Adipocyte (in vitro differentiated cells): ENCODE data around the gene NDST4.

Experiments
- DNase-seq: peaks from one replicate; pipeline ENCODE4 v3.0.0-alpha.2; 2015; ENCODE audit warnings: low read depth
- H3K27me3 ChIP-seq: replicated peaks from 2 replicates; pipeline ENCODE4 v1.7.0; 2013; ENCODE audit warnings: mild to moderate bottlenecking, low read length, moderate library complexity; ENCODE audit not compliant: control insufficient read depth, insufficient read depth
- H3K36me3 ChIP-seq: 2 replicates; pipeline ENCODE4 v1.7.0; 2013; ENCODE audit warnings: low read length, mild to moderate bottlenecking, moderate library complexity; ENCODE audit not compliant: control insufficient read depth, insufficient read depth, severe bottlenecking
- H3K4me1 ChIP-seq: 2 replicates; pipeline ENCODE4 v1.7.0; 2013; ENCODE audit warnings: mild to moderate bottlenecking, low read length, moderate library complexity; ENCODE audit not compliant: control insufficient read depth, insufficient read depth
- H3K4me3 ChIP-seq: 2 replicates; pipeline ENCODE4 v1.7.0; 2013; ENCODE audit warnings: mild to moderate bottlenecking, low read length, moderate library complexity
- H3K9ac ChIP-seq: 2 replicates; pipeline ENCODE4 v1.7.0; 2013; ENCODE audit warnings: mild to moderate bottlenecking, low read length, moderate library complexity
- H3K9me3 ChIP-seq: 2 replicates; pipeline ENCODE4 v1.7.0; 2013; ENCODE audit warnings: mild to moderate bottlenecking, low read length, moderate library complexity; ENCODE audit not compliant: control insufficient read depth

The NDST4 gene

GRCh38 chr4:114964026-114964425, 149.4 kb downstream of the NDST4 start:
- H3K9me3 ChIP-seq, result peaks cover 3% of the 10 kb centered on the region
- no peaks in the 10 kb centered on the region for H3K36me3 ChIP-seq
- H3K4me3 ChIP-seq, result no peak overlapping the region
- H3K4me1 ChIP-seq, result no peaks in the 10 kb centered on the region
- H3K27me3 ChIP-seq, result no peaks in the 10 kb centered on the region
- no peak for DNase-seq
- H3K9ac ChIP-seq, result no peak overlapping the region

GRCh38 chr4:114945616-114946015, 167.8 kb downstream of the NDST4 start:
- no peaks in the 10 kb centered on the region for H3K4me1 ChIP-seq
- H3K9ac ChIP-seq, result no peak overlapping the region
- H3K36me3 ChIP-seq, result no peaks in the 10 kb centered on the region
- H3K9me3 ChIP-seq, result no peaks in the 10 kb centered on the region
- H3K4me3 ChIP-seq, result no peak overlapping the region
- H3K27me3 ChIP-seq, result no peaks in the 10 kb centered on the region
- DNase-seq, result no peak

GRCh38 chr4:114941503-114941902, 171.9 kb downstream of the NDST4 start:
- no peaks in the 10 kb centered on the region for H3K36me3 ChIP-seq
- no peak overlapping the region for H3K9ac ChIP-seq
- no peaks in the 10 kb centered on the region for H3K27me3 ChIP-seq
- H3K4me3 ChIP-seq, result no peak overlapping the region
- H3K4me1 ChIP-seq, result no peaks in the 10 kb centered on the region
- H3K9me3 ChIP-seq, result no peaks in the 10 kb centered on the region
- DNase-seq, result no peak

GRCh38 chr4:114927881-114928280, 185.5 kb downstream of the NDST4 start:
- no peaks in the 10 kb centered on the region for H3K27me3 ChIP-seq
- H3K4me3 ChIP-seq, result no peak overlapping the region
- H3K9me3 ChIP-seq, result peaks cover 5% of the 10 kb centered on the region
- H3K4me1 ChIP-seq, result no peaks in the 10 kb centered on the region
- no peak for DNase-seq
- no peak overlapping the region for H3K9ac ChIP-seq
- no peaks in the 10 kb centered on the region for H3K36me3 ChIP-seq

GRCh38 chr4:114926583-114926982, 186.8 kb downstream of the NDST4 start:
- Histone ChIP-seq H3K4me1 (no peaks in the 10 kb centered on the region), H3K27me3 (no peaks in the 10 kb centered on the region), H3K9me3 (no peaks in the 10 kb centered on the region)

GRCh38 chr4:114924311-114924710, 189.1 kb downstream of the NDST4 start:
- Histone ChIP-seq H3K4me1 (no peaks in the 10 kb centered on the region), H3K9ac (no peak overlapping the region), H3K4me3 (no peak overlapping the region), H3K27me3 (no peaks in the 10 kb centered on the region), H3K36me3 (no peaks in the 10 kb centered on the region), H3K9me3 (no peaks in the 10 kb centered on the region)
- DNase-seq, result no peak

More at GRCh38 chr4:114926583-114926982, 186.8 kb downstream of the NDST4 start:
- H3K36me3 ChIP-seq, result no peaks in the 10 kb centered on the region
- H3K9ac ChIP-seq, result no peak overlapping the region
- H3K4me3 ChIP-seq, result no peak overlapping the region
- DNase-seq, result no peak

- Histone ChIP-seq H3K4me3 (no peak overlapping the region), H3K4me1 (no peaks in the 10 kb centered on the region), H3K9me3 (no peaks in the 10 kb centered on the region), H3K9ac (no peak overlapping the region), H3K27me3 (no peaks in the 10 kb centered on the region), H3K36me3 (no peaks in the 10 kb centered on the region)
- no peak for DNase-seq
Observed at GRCh38 chr4:114922592-114922933, 190.9 kb downstream of the NDST4 start.

- DNase-seq, result no peak
- Histone ChIP-seq H3K36me3 (no peaks in the 10 kb centered on the region), H3K27me3 (no peaks in the 10 kb centered on the region), H3K9ac (no peak overlapping the region), H3K4me3 (no peak overlapping the region), H3K9me3 (no peaks in the 10 kb centered on the region), H3K4me1 (no peaks in the 10 kb centered on the region)
Observed at GRCh38 chr4:114921790-114922591, 191.4 kb downstream of the NDST4 start.

- H3K4me3 ChIP-seq, result no peak overlapping the region
- H3K4me1 ChIP-seq, result no peaks in the 10 kb centered on the region
- H3K27me3 ChIP-seq, result no peaks in the 10 kb centered on the region
- no peaks in the 10 kb centered on the region for H3K36me3 ChIP-seq
- no peak for DNase-seq
- no peak overlapping the region for H3K9ac ChIP-seq
- no peaks in the 10 kb centered on the region for H3K9me3 ChIP-seq
Observed at GRCh38 chr4:114921191-114921590, 192.2 kb downstream of the NDST4 start.

- H3K4me3 ChIP-seq, result no peak overlapping the region
- no peaks in the 10 kb centered on the region for H3K4me1 ChIP-seq
- no peaks in the 10 kb centered on the region for H3K27me3 ChIP-seq
- H3K36me3 ChIP-seq, result no peaks in the 10 kb centered on the region
- no peaks in the 10 kb centered on the region for H3K9me3 ChIP-seq
- DNase-seq, result no peak
- no peak overlapping the region for H3K9ac ChIP-seq
Observed at GRCh38 chr4:114911111-114911510, 202.3 kb downstream of the NDST4 start.

- no peak for DNase-seq
- no peak overlapping the region for H3K9ac ChIP-seq
- H3K27me3 ChIP-seq, result no peaks in the 10 kb centered on the region
- H3K4me1 ChIP-seq, result no peaks in the 10 kb centered on the region
- no peaks in the 10 kb centered on the region for H3K36me3 ChIP-seq
- H3K9me3 ChIP-seq, result no peaks in the 10 kb centered on the region
- no peak overlapping the region for H3K4me3 ChIP-seq
Observed at GRCh38 chr4:114907568-114907967, 205.9 kb downstream of the NDST4 start.

GRCh38 chr4:114905017-114905416, 208.4 kb downstream of the NDST4 start:
- Histone ChIP-seq H3K4me3 (no peak overlapping the region), H3K4me1 (no peaks in the 10 kb centered on the region), H3K9ac (no peak overlapping the region), H3K36me3 (no peaks in the 10 kb centered on the region), H3K27me3 (no peaks in the 10 kb centered on the region), H3K9me3 (no peaks in the 10 kb centered on the region)
- DNase-seq, result no peak
